ENCODE data around the gene LORICRIN.

LORICRIN gene, protein sequence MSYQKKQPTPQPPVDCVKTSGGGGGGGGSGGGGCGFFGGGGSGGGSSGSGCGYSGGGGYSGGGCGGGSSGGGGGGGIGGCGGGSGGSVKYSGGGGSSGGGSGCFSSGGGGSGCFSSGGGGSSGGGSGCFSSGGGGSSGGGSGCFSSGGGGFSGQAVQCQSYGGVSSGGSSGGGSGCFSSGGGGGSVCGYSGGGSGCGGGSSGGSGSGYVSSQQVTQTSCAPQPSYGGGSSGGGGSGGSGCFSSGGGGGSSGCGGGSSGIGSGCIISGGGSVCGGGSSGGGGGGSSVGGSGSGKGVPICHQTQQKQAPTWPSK

DNA sequence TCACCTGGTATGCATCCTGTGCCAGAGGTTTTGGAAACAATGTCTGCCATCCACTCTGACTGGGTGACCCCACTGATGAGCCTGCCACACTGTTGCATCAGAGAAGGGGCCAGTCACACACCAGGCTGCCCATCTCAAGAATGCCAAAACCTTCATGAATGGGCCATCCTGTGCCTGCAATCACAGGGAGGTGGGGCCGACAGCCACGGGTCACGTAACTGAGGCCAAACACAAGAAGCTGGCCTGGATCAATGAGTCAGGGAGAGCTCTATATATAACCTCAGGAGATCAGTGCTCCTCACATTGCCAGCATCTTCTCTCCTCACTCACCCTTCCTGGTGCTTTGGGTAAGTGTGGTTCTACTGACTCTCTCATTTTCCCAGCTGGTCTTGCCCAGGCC, at the start of gene LORICRIN:
LORICRIN (plus strand) TSS at position 301 of the 400 bp plus-strand sequence. CDS start 1,263 bp downstream, outside the sequence.
- no peak for DNase-seq (ENCODE audit: low read depth)
- TF ChIP-seq, protein P1, sequence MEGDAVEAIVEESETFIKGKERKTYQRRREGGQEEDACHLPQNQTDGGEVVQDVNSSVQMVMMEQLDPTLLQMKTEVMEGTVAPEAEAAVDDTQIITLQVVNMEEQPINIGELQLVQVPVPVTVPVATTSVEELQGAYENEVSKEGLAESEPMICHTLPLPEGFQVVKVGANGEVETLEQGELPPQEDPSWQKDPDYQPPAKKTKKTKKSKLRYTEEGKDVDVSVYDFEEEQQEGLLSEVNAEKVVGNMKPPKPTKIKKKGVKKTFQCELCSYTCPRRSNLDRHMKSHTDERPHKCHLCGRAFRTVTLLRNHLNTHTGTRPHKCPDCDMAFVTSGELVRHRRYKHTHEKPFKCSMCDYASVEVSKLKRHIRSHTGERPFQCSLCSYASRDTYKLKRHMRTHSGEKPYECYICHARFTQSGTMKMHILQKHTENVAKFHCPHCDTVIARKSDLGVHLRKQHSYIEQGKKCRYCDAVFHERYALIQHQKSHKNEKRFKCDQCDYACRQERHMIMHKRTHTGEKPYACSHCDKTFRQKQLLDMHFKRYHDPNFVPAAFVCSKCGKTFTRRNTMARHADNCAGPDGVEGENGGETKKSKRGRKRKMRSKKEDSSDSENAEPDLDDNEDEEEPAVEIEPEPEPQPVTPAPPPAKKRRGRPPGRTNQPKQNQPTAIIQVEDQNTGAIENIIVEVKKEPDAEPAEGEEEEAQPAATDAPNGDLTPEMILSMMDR (IDR thresholded peaks at IDR 0.05; ENCODE audit: insufficient read depth, low read depth, low read length, missing control alignments): no peak
- no peak within 1 kb of the TSS for H3K4me3 ChIP-seq (ENCODE audit: low read length)

DNA sequence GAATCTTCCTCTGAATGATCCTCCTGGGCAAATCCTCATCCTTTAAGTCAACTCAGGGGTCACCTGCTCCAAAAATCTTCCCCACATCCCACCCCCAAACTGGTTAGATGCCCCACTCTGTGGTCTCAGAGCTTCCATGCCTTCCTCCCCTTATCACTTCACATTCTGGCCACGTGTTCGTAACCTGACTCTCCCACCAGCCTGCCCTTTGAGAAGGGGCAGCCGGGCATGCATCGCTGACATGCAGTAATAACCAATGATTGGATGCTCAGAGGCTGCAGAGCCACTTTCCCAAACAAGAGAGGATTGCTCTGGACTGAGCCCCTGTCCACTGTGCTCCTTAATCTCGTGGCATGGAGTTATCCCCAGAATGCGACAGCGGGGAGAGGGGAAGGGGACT, 49.3 kb upstream of the LORICRIN start:
- no peak overlapping the region for H3K4me3 ChIP-seq (ENCODE audit: low read length)
- DNase-seq (ENCODE audit: low read depth): no peak
- TF ChIP-seq, protein P1 (IDR thresholded peaks at IDR 0.05; ENCODE audit: insufficient read depth, low read depth, low read length, missing control alignments): no peak

- TF ChIP-seq, protein P1 (IDR thresholded peaks at IDR 0.05; ENCODE audit: insufficient read depth, low read depth, low read length, missing control alignments): no peak
- DNase-seq (ENCODE audit: low read depth): no peak
- H3K4me3 ChIP-seq (ENCODE audit: low read length): no peak overlapping the region
Observed at GRCh38 chr1:153212201-153212600, 47.3 kb upstream of the LORICRIN start.

- H3K4me3 ChIP-seq (ENCODE audit: low read length): no peak overlapping the region
- TF ChIP-seq, protein P1 (IDR thresholded peaks at IDR 0.05; ENCODE audit: insufficient read depth, low read depth, low read length, missing control alignments): no peak
Observed at GRCh38 chr1:153213519-153213918, 46.0 kb upstream of the LORICRIN start.

DNA sequence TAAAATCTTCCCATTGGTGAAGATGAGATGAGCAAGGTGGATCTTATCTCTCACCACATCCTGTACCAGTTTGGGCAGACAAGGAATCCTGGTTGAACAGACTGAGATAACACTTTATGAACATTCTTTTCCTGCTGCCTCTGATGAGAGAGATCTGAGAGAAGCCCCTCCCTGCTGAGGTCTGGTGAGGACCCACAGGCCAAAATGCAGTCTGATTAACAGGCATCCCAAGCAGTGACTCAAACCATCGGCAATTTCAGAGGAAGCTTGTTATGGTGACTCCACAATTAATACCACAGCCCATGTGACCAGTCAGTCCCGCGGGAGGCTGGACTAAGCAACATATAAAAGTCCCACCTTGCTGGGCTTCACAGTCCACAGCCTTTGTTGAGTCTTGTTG, 42.3 kb upstream of the LORICRIN start, which contains the start of gene PRR9:
PRR9 (plus strand) TSS at position 373 of the 400 bp plus-strand sequence. CDS start 561 bp downstream, outside the sequence.
- no peak within 1 kb of the TSS for H3K4me3 ChIP-seq (ENCODE audit: low read length)
- TF ChIP-seq, protein P1 (IDR thresholded peaks at IDR 0.05; ENCODE audit: insufficient read depth, low read depth, low read length, missing control alignments): no peak
- DNase-seq (ENCODE audit: low read depth): no peak

More at GRCh38 chr1:153213519-153213918, 46.0 kb upstream of the LORICRIN start:
- no peak for DNase-seq (ENCODE audit: low read depth)

- no peak overlapping the region for H3K4me3 ChIP-seq (ENCODE audit: low read length)
- TF ChIP-seq, protein P1 (IDR thresholded peaks at IDR 0.05; ENCODE audit: insufficient read depth, low read depth, low read length, missing control alignments): no peak
- no peak for DNase-seq (ENCODE audit: low read depth)
Observed at GRCh38 chr1:153217744-153218416, 41.6 kb upstream of the LORICRIN start.

Data from epithelial cell of esophagus (primary cell).